A673 (cell line): Measurements from ENCODE around the gene ITCH.

Experiments used
- EZH2 ChIP-seq: fragments of 200-600 bp; sonication (generic); IDR thresholded peaks from 2 replicates; pipeline ENCODE4 v1.6.1; 2017; ENCODE audit warnings: borderline replicate concordance, low read depth, mild to moderate bottlenecking, mixed read lengths, antibody characterized with exemption, low read length; ENCODE audit not compliant: poor library complexity, severe bottlenecking
- TF ChIP-seq, protein P1 (sequence below): fragments of 300-800, 200-600 bp; sonication (generic); conservative IDR thresholded peaks from 2 replicates; pipeline ENCODE4 v1.5.1; 2017; ENCODE audit warnings: low read depth, mild to moderate bottlenecking, antibody characterized with exemption, low read length, moderate library complexity, mixed read lengths

DNA sequence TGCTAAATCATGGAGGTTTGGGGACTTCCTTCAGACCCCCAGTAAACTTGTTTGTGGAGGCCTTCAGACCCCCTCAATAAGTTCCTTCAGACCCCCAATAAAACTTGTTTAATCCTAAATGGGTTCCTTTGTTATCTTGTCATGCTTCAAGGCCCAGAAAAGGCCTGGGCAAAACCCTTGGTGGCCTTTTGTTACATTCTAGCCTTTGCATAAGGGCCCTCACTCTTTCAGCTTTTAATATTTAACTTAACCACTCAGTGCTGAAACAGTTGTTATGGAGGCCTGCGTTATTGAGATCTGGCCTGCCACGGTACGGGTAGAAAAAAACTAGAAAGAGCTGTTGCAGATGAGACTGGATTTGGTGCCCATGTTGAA is 148.8 kb downstream of the ITCH start:
- TF ChIP-seq, protein P1, sequence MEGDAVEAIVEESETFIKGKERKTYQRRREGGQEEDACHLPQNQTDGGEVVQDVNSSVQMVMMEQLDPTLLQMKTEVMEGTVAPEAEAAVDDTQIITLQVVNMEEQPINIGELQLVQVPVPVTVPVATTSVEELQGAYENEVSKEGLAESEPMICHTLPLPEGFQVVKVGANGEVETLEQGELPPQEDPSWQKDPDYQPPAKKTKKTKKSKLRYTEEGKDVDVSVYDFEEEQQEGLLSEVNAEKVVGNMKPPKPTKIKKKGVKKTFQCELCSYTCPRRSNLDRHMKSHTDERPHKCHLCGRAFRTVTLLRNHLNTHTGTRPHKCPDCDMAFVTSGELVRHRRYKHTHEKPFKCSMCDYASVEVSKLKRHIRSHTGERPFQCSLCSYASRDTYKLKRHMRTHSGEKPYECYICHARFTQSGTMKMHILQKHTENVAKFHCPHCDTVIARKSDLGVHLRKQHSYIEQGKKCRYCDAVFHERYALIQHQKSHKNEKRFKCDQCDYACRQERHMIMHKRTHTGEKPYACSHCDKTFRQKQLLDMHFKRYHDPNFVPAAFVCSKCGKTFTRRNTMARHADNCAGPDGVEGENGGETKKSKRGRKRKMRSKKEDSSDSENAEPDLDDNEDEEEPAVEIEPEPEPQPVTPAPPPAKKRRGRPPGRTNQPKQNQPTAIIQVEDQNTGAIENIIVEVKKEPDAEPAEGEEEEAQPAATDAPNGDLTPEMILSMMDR: no peak
- TF ChIP-seq EZH2: no peak
